A549 (cell line): ENCODE results near the gene NUMB.

Experiments used
- EP300 ChIP-seq, 2 experiments: fragments of >200 bp; sonication (Bioruptor Twin); formaldehyde crosslinking; IDR thresholded peaks; 2 replicates in 1 of 2; 3 replicates in 1 of 2; pipeline ENCODE4 v1.6.1; 2016 to 2017
- HOXA7 ChIP-seq: fragments of 250-450 bp; sonication (Bioruptor Pico); IDR thresholded peaks from 2 replicates; pipeline ENCODE4 v1.5.0; 2020; ENCODE audit warnings: mild to moderate bottlenecking, moderate library complexity
- POLR2A ChIP-seq: IDR thresholded peaks from 2 replicates; pipeline ENCODE4 v1.6.1; 2012; ENCODE audit warnings: mild to moderate bottlenecking, low read length
- POLR2AphosphoS2 ChIP-seq: conservative IDR thresholded peaks from 2 replicates; pipeline ENCODE4 v1.6.1; 2012; ENCODE audit warnings: low read length, improper control_type of control experiment, inconsistent platforms
- RAD21 ChIP-seq, 2 experiments: fragments of >200 bp in 1 of 2; sonication (Bioruptor Twin) in 1 of 2; formaldehyde crosslinking in 1 of 2; IDR thresholded peaks in 1 of 2; conservative IDR thresholded peaks in 1 of 2; 2 replicates in 1 of 2; 3 replicates in 1 of 2; pipeline ENCODE4 v1.6.1; 2012 to 2018; ENCODE audit warnings: inconsistent platforms in 1 of 2
- ZC3H11A ChIP-seq: fragments of 450-650 bp; IDR thresholded peaks from 2 replicates; pipeline ENCODE4 v1.6.1; 2014; ENCODE audit warnings: antibody characterized with exemption, mild to moderate bottlenecking
- TF ChIP-seq, protein P1 (sequence below): fragments of >200 bp; sonication (Bioruptor Twin); formaldehyde crosslinking; IDR thresholded peaks from 3 replicates; pipeline ENCODE4 v1.5.1; 2016

DNA sequence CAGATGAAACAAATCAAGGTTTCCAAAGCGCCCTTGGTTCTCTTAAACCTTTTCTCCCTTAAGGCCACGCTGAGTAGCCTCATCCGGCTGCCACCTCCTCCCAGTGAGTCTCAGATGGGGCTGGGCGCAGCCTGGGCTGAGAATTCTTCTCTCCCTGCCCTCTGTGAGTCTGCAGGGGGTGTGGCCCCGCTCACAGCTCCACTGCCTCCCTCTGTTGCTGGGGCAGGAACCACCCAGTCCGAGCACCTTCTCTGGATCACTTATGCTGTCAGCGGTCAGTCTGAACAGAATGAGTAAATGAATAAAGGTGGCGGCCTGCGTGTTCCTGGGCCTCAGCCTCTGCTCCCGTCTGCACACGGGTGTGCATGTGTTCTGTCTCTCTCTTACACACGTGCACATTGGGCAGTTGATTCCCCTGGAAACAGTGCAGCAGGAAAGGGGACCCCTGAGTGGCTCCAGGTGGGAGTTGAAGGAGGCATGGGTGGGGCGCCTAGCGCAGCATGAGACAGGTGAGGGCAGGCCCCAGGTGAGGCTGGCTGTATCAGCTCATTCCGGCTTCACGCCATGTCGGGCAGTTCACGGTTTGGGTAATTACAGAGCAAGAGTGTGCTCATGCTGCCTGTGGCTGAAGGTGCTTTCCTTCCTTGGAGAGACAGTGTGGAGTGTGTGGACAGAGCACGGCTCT lies 216.7 kb downstream of the NUMB start:
- no peak for TF ChIP-seq HOXA7
- TF ChIP-seq, protein P1, sequence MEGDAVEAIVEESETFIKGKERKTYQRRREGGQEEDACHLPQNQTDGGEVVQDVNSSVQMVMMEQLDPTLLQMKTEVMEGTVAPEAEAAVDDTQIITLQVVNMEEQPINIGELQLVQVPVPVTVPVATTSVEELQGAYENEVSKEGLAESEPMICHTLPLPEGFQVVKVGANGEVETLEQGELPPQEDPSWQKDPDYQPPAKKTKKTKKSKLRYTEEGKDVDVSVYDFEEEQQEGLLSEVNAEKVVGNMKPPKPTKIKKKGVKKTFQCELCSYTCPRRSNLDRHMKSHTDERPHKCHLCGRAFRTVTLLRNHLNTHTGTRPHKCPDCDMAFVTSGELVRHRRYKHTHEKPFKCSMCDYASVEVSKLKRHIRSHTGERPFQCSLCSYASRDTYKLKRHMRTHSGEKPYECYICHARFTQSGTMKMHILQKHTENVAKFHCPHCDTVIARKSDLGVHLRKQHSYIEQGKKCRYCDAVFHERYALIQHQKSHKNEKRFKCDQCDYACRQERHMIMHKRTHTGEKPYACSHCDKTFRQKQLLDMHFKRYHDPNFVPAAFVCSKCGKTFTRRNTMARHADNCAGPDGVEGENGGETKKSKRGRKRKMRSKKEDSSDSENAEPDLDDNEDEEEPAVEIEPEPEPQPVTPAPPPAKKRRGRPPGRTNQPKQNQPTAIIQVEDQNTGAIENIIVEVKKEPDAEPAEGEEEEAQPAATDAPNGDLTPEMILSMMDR = no peak
- TF ChIP-seq POLR2AphosphoS2 = no peak
- TF ChIP-seq EP300 (IDR thresholded peaks at IDR 0.05) = no peak
- TF ChIP-seq POLR2A = no peak
- TF ChIP-seq ZC3H11A = no peak
- TF ChIP-seq RAD21 (conservative IDR thresholded peaks at IDR 0.05 in 1 of 2, IDR thresholded peaks at IDR 0.05 in 1 of 2) = no peak
